ENCODE measurements around the gene ZNF18.
"Not testable (repeated sequence)": the region's sequence is repeated elsewhere in the genome, so short reads cannot be mapped to it uniquely, and the experiment has no call there.

The ZNF18 gene

DNA sequence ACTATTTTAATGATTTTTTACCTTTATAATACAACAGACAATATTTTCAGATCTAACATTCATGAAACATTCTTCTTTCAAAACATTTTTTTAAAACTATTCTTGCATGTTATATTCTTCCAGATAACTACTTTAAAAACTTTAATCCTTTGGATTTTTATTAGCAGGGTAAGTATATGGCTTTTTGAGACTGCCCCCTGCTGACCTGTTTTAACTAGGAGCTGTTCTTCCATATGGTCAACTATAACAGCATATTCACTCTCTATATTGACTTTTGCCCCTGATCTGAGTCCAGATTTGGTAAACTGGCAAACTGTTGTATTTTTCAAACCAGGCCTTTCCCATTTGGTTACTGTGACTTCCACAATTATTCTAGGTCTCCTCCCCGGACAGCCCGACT lies 16.5 kb downstream of the ZNF18 start:
- no peak for DNase-seq

DNA sequence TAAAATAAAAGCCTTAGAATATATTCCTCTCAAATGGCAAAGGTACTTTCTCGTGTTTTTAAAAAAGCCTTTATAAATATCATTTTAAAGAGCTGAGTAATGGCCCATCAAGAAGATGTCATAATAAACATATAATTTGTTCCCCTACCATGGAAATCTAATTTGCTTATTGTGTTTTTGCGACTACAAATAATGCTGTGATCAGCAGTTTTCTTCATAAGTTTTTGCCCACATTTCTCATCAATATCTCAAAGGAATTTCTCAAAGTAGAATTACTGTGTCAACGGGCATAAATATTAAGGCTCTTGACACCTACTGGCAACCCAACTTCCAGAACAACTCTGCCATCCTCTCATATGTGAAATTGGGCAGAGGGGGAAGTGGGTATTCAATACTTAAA lies 17.5 kb downstream of the ZNF18 start:
- DNase-seq: no peak

- DNase-seq: not testable (repeated sequence)
Measured at GRCh38 chr17:11972741-11973140, 24.5 kb downstream of the ZNF18 start.

DNA sequence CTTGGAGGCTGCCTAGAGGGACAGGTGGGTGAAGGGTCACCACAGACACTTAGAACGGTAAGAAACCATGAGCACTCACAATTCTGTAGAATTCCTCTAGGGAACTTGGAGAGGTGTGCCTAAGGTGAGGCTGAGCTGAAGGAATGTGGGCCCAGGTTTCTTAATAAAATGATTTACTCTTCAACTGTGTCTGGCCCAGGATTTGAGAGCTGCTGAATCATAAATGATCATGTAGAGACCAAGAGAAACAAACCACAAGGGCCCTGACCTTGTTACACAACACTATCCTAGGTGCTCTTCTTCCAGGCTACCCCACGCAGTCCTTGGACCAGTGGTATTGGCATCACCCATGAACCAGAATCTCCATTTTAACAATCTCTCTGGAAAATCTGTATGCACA lies 27.7 kb downstream of the ZNF18 start:
- DNase-seq: no peak

- DNase-seq: no peak
Measured at GRCh38 chr17:11954936-11955335, 42.3 kb downstream of the ZNF18 start.

DNA sequence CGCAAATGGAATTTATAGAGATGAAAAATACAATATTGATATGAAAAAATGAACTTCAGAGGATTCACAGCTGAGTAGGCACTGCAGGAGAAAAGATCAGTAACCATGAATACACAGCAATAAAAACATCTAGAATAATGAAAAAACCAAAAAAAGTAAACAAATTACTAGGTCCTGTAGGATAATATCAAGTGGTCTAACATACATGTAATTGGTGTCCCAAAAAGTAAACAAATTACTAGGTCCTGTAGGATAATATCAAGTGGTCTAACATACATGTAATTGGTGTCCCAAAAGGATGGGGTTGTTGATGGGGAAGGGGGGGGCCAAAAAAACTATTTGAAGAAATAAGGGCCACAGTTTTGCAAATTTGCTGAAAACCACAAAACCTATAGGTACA lies 43.4 kb downstream of the ZNF18 start:
- DNase-seq: no peak

GRCh38 chr17:11952610-11953009 lies 44.7 kb downstream of the ZNF18 start:
- DNase-seq: no peak

GRCh38 chr17:11950771-11951519 lies 46.3 kb downstream of the ZNF18 start:
- no peak for DNase-seq

DNA sequence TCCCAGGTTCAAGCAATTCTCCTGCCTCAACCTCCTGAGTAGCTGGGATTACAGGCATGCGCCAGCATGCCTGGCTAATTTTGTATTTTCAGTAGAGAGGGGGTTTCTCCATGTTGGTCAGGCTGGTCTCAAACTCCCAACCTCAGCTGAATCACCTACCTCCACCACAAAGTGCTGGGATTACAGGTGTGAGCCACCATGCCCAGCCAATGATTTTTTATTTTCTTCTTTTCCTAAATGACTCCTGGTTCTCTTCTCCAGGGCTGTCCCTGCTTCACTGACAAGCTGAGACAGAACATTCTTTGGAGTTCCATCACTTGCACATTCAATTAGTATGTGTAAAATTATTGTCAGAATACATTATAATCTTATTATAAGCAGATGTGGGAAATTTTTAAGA lies 47.7 kb downstream of the ZNF18 start:
- DNase-seq: not testable (repeated sequence)

DNA sequence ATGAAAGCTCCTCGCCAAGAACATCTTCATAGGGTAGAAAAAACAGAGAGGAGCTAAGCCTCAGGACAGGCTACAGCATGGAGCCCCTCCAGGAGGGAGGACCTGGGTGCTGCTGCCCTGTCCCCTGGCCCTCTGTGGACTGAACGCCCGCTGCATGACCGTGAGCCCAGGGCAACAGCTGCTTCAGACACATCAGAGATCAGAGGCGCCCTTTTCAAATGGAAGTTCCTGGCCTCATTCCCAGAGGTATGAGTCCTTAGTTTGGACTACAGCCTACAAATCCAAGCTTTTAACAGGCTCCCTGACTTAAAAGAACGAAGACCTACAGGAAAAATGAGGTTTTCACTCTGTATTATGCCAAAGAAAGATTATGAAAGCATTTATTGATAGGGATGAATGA lies 48.5 kb downstream of the ZNF18 start:
- no peak for DNase-seq

DNA sequence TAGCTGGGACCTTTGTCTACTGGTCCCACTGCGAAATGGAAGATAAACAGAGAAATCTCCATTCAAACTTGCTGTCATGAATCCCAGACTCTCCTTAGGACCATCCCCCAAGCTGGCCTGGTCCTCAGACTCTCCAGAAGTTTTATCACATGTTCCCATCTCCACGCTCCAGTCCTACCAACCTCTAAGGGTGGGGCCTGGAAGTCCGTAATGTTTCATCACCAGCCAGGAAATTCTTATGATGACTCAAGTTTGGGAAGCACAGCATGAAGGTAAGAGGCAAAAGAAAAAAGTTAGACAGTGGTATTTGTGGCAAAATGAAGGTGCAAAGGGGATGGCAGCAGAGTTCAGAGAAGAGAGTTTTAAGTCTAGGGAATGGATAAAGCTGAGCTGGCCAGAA lies 52.7 kb downstream of the ZNF18 start:
- no peak for DNase-seq

DNA sequence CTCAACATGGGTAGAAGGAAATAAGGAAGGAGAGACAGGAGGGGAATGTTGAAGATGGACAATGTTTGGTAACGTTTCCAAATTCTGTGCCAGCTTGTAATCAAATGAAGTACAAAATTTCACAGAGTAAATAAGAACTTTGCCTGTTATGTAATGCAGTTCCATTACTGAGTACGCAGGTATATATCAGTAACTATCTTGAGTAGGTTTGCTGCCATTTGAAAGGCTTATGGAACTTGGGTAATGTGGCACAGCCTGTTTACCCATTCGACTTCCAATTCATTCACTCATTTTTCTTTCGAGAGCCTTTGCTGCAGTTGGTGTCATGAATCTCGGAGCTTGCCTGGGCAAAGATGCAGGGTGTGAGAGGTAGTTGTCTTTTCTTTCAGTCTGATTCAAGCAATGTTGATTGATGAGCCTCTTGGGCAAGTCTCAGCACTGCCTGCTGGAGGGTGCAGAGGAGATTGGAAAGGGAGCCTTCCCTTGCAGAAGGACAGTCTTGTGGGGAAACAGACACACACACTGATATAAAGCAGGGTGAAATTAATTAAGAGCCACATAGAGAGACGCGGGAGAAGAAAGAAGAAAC lies 53.4 kb downstream of the ZNF18 start:
- no peak for DNase-seq

DNA sequence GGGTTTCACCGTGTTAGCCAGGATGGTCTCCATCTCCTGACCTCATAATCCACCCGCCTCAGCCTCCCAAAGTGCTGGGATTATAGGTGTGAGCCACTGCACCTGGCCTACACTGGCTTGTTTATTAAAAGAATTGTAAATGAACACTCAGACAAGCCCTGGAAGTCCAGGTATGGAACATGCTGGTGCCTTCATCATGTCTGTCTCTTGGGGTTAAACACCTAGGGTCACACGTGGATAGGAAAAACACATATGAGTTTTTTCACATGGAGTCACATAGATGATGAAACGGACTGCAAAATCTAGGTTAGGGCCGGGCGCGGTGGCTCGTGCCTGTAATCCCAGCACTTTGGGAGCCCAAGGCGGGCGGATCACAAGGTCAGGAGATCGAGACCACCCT lies 54.2 kb downstream of the ZNF18 start:
- DNase-seq: not testable (repeated sequence)

DNA sequence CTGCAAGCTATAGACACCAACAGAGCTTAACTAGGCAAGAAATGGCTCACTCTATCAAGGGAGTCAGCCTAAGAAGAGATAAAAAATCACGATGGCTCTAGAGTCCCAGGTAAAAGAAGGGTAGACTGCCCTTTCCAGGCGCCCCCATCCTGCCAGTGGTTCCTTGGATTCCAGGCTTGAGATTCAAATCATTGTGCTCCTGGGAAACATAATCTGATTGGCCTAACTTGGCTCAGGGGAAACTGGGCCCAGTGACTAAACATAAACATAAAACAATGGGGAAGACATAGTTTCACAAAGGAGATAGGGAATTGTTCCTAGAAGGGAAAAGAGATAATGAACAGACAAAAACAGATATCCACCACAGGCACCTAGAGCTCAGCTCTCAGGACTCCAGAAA lies 56.4 kb downstream of the ZNF18 start:
- no peak for DNase-seq

GRCh38 chr17:11935734-11936406 lies 61.4 kb downstream of the ZNF18 start:
- no peak for DNase-seq

GRCh38 chr17:11932337-11932898 lies 64.9 kb downstream of the ZNF18 start:
- DNase-seq: no peak

- no peak for DNase-seq
Measured at GRCh38 chr17:11928436-11928835, 68.8 kb downstream of the ZNF18 start.
